DND-41 (cell line): ENCODE data around the gene FMO2.

Experiments
- CTCF ChIP-seq: IDR thresholded peaks from 2 replicates; pipeline ENCODE4 v1.5.1; 2012; ENCODE audit warnings: borderline replicate concordance, low read length, moderate library complexity, mild to moderate bottlenecking; ENCODE audit not compliant: poor library complexity, severe bottlenecking; ENCODE audit errors: extremely low read depth
- EZH2 ChIP-seq: IDR thresholded peaks from 3 replicates; pipeline ENCODE4 v1.6.1; 2012; ENCODE audit warnings: borderline replicate concordance, low read depth, mild to moderate bottlenecking, moderate library complexity, low read length, inconsistent platforms; ENCODE audit not compliant: severe bottlenecking

- TF ChIP-seq CTCF, result no peak
- TF ChIP-seq EZH2, result no peak
Observed at GRCh38 chr1:171257607-171258076, 72.5 kb downstream of the FMO2 start.
